Raji (cell line): ENCODE results near the gene ADAM30.

ENCODE experiments used
- POLR2A ChIP-seq: IDR thresholded peaks from 2 replicates; pipeline ENCODE4 v1.6.1; 2011; ENCODE audit warnings: low read depth, low read length, control low read depth; ENCODE audit not compliant: insufficient read depth

Gene ADAM30

GRCh38 chr1:119870917-119871596, 25.3 kb downstream of the ADAM30 start:
- TF ChIP-seq POLR2A = no peak

GRCh38 chr1:119869995-119870394, 26.3 kb downstream of the ADAM30 start:
- no peak for TF ChIP-seq POLR2A

- TF ChIP-seq POLR2A = no peak
Observed at GRCh38 chr1:119868176-119868575, 28.1 kb downstream of the ADAM30 start.

- TF ChIP-seq POLR2A = no peak
Observed at GRCh38 chr1:119866451-119866850, 29.9 kb downstream of the ADAM30 start.

GRCh38 chr1:119865627-119866026, 30.7 kb downstream of the ADAM30 start:
- TF ChIP-seq POLR2A = no peak

GRCh38 chr1:119862276-119862675, 34.0 kb downstream of the ADAM30 start:
- no peak for TF ChIP-seq POLR2A

GRCh38 chr1:119861547-119861946, 34.8 kb downstream of the ADAM30 start:
- no peak for TF ChIP-seq POLR2A

- TF ChIP-seq POLR2A = no peak
Observed at GRCh38 chr1:119859647-119860046, 36.7 kb downstream of the ADAM30 start.

GRCh38 chr1:119858126-119858525, 38.2 kb downstream of the ADAM30 start:
- TF ChIP-seq POLR2A = no peak

- no peak for TF ChIP-seq POLR2A
Observed at GRCh38 chr1:119853155-119853554, 43.2 kb downstream of the ADAM30 start.
